Caco-2 (cell line): ENCODE data around the gene TGDS. TPM values are rescaled to one million over a fixed set of nuclear protein-coding genes. Genes with fewer than 3 reads are reported as not detected.

ENCODE experiments used
- BruUV-seq: library from RNA; stranded (reverse); fragments of 400-500 nt; replicated peaks from 2 replicates; lab custom pipeline; 2021; lab: Mats Ljungman, UMichigan
- CTCF ChIA-PET: fragments of 300-600 bp; sonication (Branson Sonifier 250); formaldehyde crosslinking; loops from one replicate; lab custom pipeline; 2022; ENCODE audit warnings: antibody characterized with exemption; lab: Charles Lee
- POLR2A ChIA-PET: fragments of 300-600 bp; sonication (Branson Sonifier 250); formaldehyde crosslinking; loops from one replicate; lab custom pipeline; 2022; ENCODE audit warnings: antibody characterized with exemption; lab: Charles Lee
- DNase-seq, 2 experiments: peaks; one replicate each; pipeline versions ENCODE4 v3.0.0 to v3.0.0-alpha.2; 2020 to 2022
- H3K27me3 ChIP-seq: replicated peaks from 2 replicates; pipeline ENCODE4 v1.6.0; 2011; ENCODE audit warnings: low read length; ENCODE audit not compliant: control insufficient read depth, insufficient read depth
- H3K36me3 ChIP-seq: 2 replicates; pipeline ENCODE4 v1.5.1; 2011; ENCODE audit warnings: low read length; ENCODE audit not compliant: control insufficient read depth, insufficient read depth
- H3K4me1 ChIP-seq: fragments of 250-450 bp; sonication (Bioruptor Pico); 2 replicates; pipeline ENCODE4 v1.5.1; 2020; ENCODE audit warnings: mild to moderate bottlenecking
- H3K4me3 ChIP-seq: 2 replicates; pipeline ENCODE4 v1.5.1; 2011; ENCODE audit warnings: low read depth, mild to moderate bottlenecking, control low read depth, low read length
- H3K9me3 ChIP-seq: fragments of 250-450 bp; sonication (Bioruptor Pico); 2 replicates; pipeline ENCODE4 v1.5.1; 2020; ENCODE audit warnings: mild to moderate bottlenecking, moderate library complexity
- H3K27ac Mint-ChIP-seq: one replicate; pipeline ENCODE4 v1.8.0; 2022; ENCODE audit warnings: mixed read lengths; ENCODE audit not compliant: unreplicated experiment
- H3K27me3 Mint-ChIP-seq: one replicate; pipeline ENCODE4 v1.8.0; 2022; ENCODE audit warnings: mixed read lengths; ENCODE audit not compliant: insufficient read depth, unreplicated experiment
- H3K36me3 Mint-ChIP-seq: one replicate; pipeline ENCODE4 v1.8.0; 2022; ENCODE audit warnings: mild to moderate bottlenecking, mixed read lengths; ENCODE audit not compliant: insufficient read depth, unreplicated experiment
- H3K4me1 Mint-ChIP-seq: one replicate; pipeline ENCODE4 v1.8.0; 2022; ENCODE audit warnings: low read depth, mixed read lengths; ENCODE audit not compliant: unreplicated experiment
- H3K4me3 Mint-ChIP-seq: one replicate; pipeline ENCODE4 v1.8.0; 2022; ENCODE audit warnings: mild to moderate bottlenecking, moderate library complexity, mixed read lengths; ENCODE audit not compliant: unreplicated experiment
- H3K9me3 Mint-ChIP-seq: one replicate; pipeline ENCODE4 v1.8.0; 2022; ENCODE audit warnings: mixed read lengths; ENCODE audit not compliant: unreplicated experiment
- intact Hi-C: fragments of 100-400 bp; cut with micrococcal nuclease; formaldehyde crosslinking; loops from one replicate; pipeline ENCODE4 v1.10.0; 2022; ENCODE audit not compliant: unreplicated experiment
- total RNA-seq: library from RNA; stranded (reverse); gene quantifications from 2 replicates; pipeline ENCODE4 v1.2.3, GENCODE V29; 2022
- TF ChIP-seq, protein P1 (sequence below), 2 experiments: fragments of 200-600 bp in 1 of 2; IDR thresholded peaks; 1 replicate in 1 of 2; 2 replicates in 1 of 2; pipeline versions ENCODE4 v1.5.1 to v1.8.0; 2011 to 2022; ENCODE audit warnings: antibody characterized with exemption in 1 of 2, control low read depth in 1 of 2, inconsistent platforms in 1 of 2, low read depth in 1 of 2, low read length in 1 of 2, mild to moderate bottlenecking in 1 of 2, moderate library complexity in 1 of 2; ENCODE audit not compliant: insufficient read depth in 1 of 2, severe bottlenecking in 1 of 2, unreplicated experiment in 1 of 2

Gene TGDS
- total RNA-seq, 1 experiment from 2014 or later = 22.0 TPM

DNA sequence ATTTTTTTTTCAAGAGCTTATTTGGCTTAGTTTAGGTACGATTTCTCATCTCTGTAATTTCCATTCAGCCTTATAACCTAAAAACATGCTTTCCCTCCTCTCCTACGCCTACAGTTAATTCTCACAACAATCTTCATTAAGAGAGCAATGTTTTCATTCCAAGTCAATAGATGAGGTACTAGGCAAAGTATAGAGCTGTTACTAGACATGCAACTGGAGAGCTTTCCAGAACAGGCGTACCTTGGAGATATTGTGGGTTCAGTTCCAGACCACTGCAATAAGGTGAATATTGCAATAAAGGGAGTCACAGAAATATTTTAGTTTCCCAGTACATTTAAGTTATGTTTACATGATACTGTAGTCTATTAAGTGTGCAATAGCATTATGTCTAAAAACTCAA, 34.8 kb downstream of the TGDS start:
- Mint-ChIP-seq H3K27me3 (no peaks in the 10 kb centered on the region), H3K4me3 (no peak overlapping the region), H3K36me3 (peaks cover 5% of the 10 kb centered on the region), H3K9me3 (no peaks in the 10 kb centered on the region), H3K4me1 (no peaks in the 10 kb centered on the region), H3K27ac (no peak overlapping the region)
- ChIA-PET POLR2A (no interaction called here), CTCF (no interaction called here)
- no peak for DNase-seq
- Histone ChIP-seq H3K27me3 (no peaks in the 10 kb centered on the region), H3K4me3 (no peak overlapping the region), H3K9me3 (no peaks in the 10 kb centered on the region), H3K36me3 (no peaks in the 10 kb centered on the region), H3K4me1 (no peaks in the 10 kb centered on the region)
- intact Hi-C loops = no loop called here
- TF ChIP-seq, protein P1, sequence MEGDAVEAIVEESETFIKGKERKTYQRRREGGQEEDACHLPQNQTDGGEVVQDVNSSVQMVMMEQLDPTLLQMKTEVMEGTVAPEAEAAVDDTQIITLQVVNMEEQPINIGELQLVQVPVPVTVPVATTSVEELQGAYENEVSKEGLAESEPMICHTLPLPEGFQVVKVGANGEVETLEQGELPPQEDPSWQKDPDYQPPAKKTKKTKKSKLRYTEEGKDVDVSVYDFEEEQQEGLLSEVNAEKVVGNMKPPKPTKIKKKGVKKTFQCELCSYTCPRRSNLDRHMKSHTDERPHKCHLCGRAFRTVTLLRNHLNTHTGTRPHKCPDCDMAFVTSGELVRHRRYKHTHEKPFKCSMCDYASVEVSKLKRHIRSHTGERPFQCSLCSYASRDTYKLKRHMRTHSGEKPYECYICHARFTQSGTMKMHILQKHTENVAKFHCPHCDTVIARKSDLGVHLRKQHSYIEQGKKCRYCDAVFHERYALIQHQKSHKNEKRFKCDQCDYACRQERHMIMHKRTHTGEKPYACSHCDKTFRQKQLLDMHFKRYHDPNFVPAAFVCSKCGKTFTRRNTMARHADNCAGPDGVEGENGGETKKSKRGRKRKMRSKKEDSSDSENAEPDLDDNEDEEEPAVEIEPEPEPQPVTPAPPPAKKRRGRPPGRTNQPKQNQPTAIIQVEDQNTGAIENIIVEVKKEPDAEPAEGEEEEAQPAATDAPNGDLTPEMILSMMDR (IDR thresholded peaks at IDR 0.05; ENCODE audit: insufficient read depth in 1 of 2, low read depth in 1 of 2, low read length in 1 of 2, severe bottlenecking in 1 of 2, unreplicated experiment in 1 of 2) = no peak
- BruUV-seq = no TSS peak

- Histone ChIP-seq H3K4me1 (no peaks in the 10 kb centered on the region), H3K4me3 (no peak overlapping the region), H3K27me3 (no peaks in the 10 kb centered on the region), H3K9me3 (no peaks in the 10 kb centered on the region), H3K36me3 (no peaks in the 10 kb centered on the region)
- H3K4me1 Mint-ChIP-seq = no peaks in the 10 kb centered on the region
- H3K9me3 Mint-ChIP-seq = no peaks in the 10 kb centered on the region
- peaks cover 5% of the 10 kb centered on the region for H3K36me3 Mint-ChIP-seq
- no peaks in the 10 kb centered on the region for H3K27me3 Mint-ChIP-seq
- no peak overlapping the region for H3K27ac Mint-ChIP-seq
- intact Hi-C loops = no loop called here
- no TSS peak for BruUV-seq
- no peak for DNase-seq
- TF ChIP-seq, protein P1 (IDR thresholded peaks at IDR 0.05; ENCODE audit: insufficient read depth in 1 of 2, low read depth in 1 of 2, low read length in 1 of 2, severe bottlenecking in 1 of 2, unreplicated experiment in 1 of 2) = no peak
- ChIA-PET CTCF (no interaction called here), POLR2A (no interaction called here)
- H3K4me3 Mint-ChIP-seq = no peak overlapping the region
Measured at GRCh38 chr13:94560116-94560515, 35.8 kb downstream of the TGDS start.

- Histone ChIP-seq H3K36me3 (no peaks in the 10 kb centered on the region), H3K27me3 (no peaks in the 10 kb centered on the region), H3K4me1 (no peaks in the 10 kb centered on the region), H3K9me3 (no peaks in the 10 kb centered on the region), H3K4me3 (no peak overlapping the region)
- H3K27me3 Mint-ChIP-seq = no peaks in the 10 kb centered on the region
- H3K4me1 Mint-ChIP-seq = no peaks in the 10 kb centered on the region
- ChIA-PET POLR2A (no interaction called here), CTCF (no interaction called here)
- no peak for DNase-seq
- intact Hi-C loops = no loop called here
- H3K27ac Mint-ChIP-seq = no peak overlapping the region
- peaks cover 5% of the 10 kb centered on the region for H3K36me3 Mint-ChIP-seq
- no TSS peak for BruUV-seq
- H3K9me3 Mint-ChIP-seq = no peaks in the 10 kb centered on the region
- H3K4me3 Mint-ChIP-seq = no peak overlapping the region
- TF ChIP-seq, protein P1 (IDR thresholded peaks at IDR 0.05; ENCODE audit: insufficient read depth in 1 of 2, low read depth in 1 of 2, low read length in 1 of 2, severe bottlenecking in 1 of 2, unreplicated experiment in 1 of 2) = no peak
Measured at GRCh38 chr13:94559222-94559795, 36.6 kb downstream of the TGDS start.
